ENCODE data around the gene PIAS1.

GRCh38 chr15:68098465-68098864, 44.4 kb downstream of the PIAS1 start:
- TF ChIP-seq CTCF (IDR thresholded peaks at IDR 0.05), result no peak
- no peak for TF ChIP-seq EZH2 (IDR thresholded peaks at IDR 0.05; ENCODE audit: borderline replicate concordance, insufficient read depth, low read depth, low read length, poor library complexity, severe bottlenecking)
